Retinal pigment epithelial cell (primary cell): Measurements from ENCODE around the gene SPRR1A.
A peak's percentile ranks its signal among the peaks of the same experiment; 100 is the strongest.

Experiments used
- DNase-seq: peaks from one replicate; pipeline ENCODE4 v3.0.0-alpha.2; 2010; ENCODE audit warnings: low read depth
- H3K4me3 ChIP-seq: 2 replicates; pipeline ENCODE4 v1.5.1; 2011; ENCODE audit warnings: mild to moderate bottlenecking, low read length, control low read depth, moderate library complexity
- CTCF ChIP-seq: conservative IDR thresholded peaks from 2 replicates; pipeline ENCODE4 v1.5.1; 2011; ENCODE audit warnings: low read depth, low read length, control low read depth, inconsistent platforms

SPRR1A gene

GRCh38 chr1:152951711-152952110, 32.2 kb upstream of the SPRR1A start:
- no peak for DNase-seq
- TF ChIP-seq CTCF = no peak
- no peak overlapping the region for H3K4me3 ChIP-seq

- no peak for DNase-seq
- H3K4me3 ChIP-seq = no peak overlapping the region
- TF ChIP-seq CTCF = no peak
Measured at GRCh38 chr1:152953761-152954160, 30.1 kb upstream of the SPRR1A start.

- no peak for TF ChIP-seq CTCF
- DNase-seq = peak; percentile 8
- no peak overlapping the region for H3K4me3 ChIP-seq
Measured at GRCh38 chr1:152954436-152954835, 29.4 kb upstream of the SPRR1A start.

GRCh38 chr1:152957561-152957960, 26.3 kb upstream of the SPRR1A start:
- TF ChIP-seq CTCF = no peak
- DNase-seq = no peak
- no peak overlapping the region for H3K4me3 ChIP-seq

GRCh38 chr1:152959273-152959672, 24.6 kb upstream of the SPRR1A start:
- no peak for TF ChIP-seq CTCF
- no peak for DNase-seq
- H3K4me3 ChIP-seq = no peak overlapping the region

GRCh38 chr1:152959801-152960451, 24.0 kb upstream of the SPRR1A start:
- no peak for DNase-seq
- H3K4me3 ChIP-seq = no peak overlapping the region
- TF ChIP-seq CTCF = no peak

- DNase-seq = no peak
- H3K4me3 ChIP-seq = no peak overlapping the region
- peak; percentile 9 for TF ChIP-seq CTCF
Measured at GRCh38 chr1:152960452-152961044, 23.3 kb upstream of the SPRR1A start.
